Smooth muscle cell (in vitro differentiated cells): ENCODE results near the gene PRDM16. TPM values are rescaled to one million over a fixed set of nuclear protein-coding genes. Genes with fewer than 3 reads are reported as not detected.

Experiments
- DNase-seq: peaks from one replicate; lab custom pipeline; 2025; ENCODE audit not compliant: unreplicated experiment; lab: John Stamatoyannopoulos, UW
- H2AFZ ChIP-seq: fragments of 200-600 bp; sonication (generic); 2 replicates; pipeline ENCODE4 v1.6.0; 2016; ENCODE audit warnings: antibody characterized with exemption, low read depth, mild to moderate bottlenecking
- H3F3A ChIP-seq: fragments of 200-600 bp; sonication (generic); 2 replicates; pipeline ENCODE4 v1.6.0; 2017; ENCODE audit warnings: antibody characterized with exemption, low read depth
- H3K27ac ChIP-seq: fragments of 200-600 bp; sonication (generic); 2 replicates; pipeline ENCODE4 v1.5.1; 2016; ENCODE audit warnings: low read depth, mild to moderate bottlenecking
- H3K27me3 ChIP-seq: fragments of 200-600 bp; sonication (generic); 2 replicates; pipeline ENCODE4 v1.6.1; 2016; ENCODE audit warnings: low read depth, mild to moderate bottlenecking
- H3K36me3 ChIP-seq: fragments of 200-600 bp; sonication (generic); 2 replicates; pipeline ENCODE4 v1.5.1; 2016; ENCODE audit warnings: low read depth
- H3K4me1 ChIP-seq: fragments of 200-600 bp; sonication (generic); 2 replicates; pipeline ENCODE4 v1.5.1; 2016; ENCODE audit warnings: low read depth
- H3K4me2 ChIP-seq: fragments of 200-600 bp; sonication (generic); 2 replicates; pipeline ENCODE4 v1.6.0; 2016; ENCODE audit warnings: mild to moderate bottlenecking
- H3K4me3 ChIP-seq: fragments of 200-600 bp; sonication (generic); 2 replicates; pipeline ENCODE4 v1.5.1; 2016; ENCODE audit warnings: mild to moderate bottlenecking
- H3K79me2 ChIP-seq: fragments of 200-600 bp; sonication (generic); 2 replicates; pipeline ENCODE4 v1.6.0; 2016; ENCODE audit warnings: low read depth, mild to moderate bottlenecking
- H3K9ac ChIP-seq: fragments of 200-600 bp; sonication (generic); 2 replicates; pipeline ENCODE4 v1.6.0; 2016; ENCODE audit warnings: low read depth
- H3K9me3 ChIP-seq: fragments of 200-600 bp; sonication (generic); replicated peaks from 2 replicates; pipeline ENCODE4 v1.5.1; 2016; ENCODE audit warnings: low read depth
- H4K20me1 ChIP-seq: fragments of 200-600 bp; sonication (generic); 2 replicates; pipeline ENCODE4 v1.6.0; 2016; ENCODE audit warnings: low read depth
- CTCF ChIP-seq: fragments of 200-600 bp; sonication (generic); IDR thresholded peaks from 2 replicates; pipeline ENCODE4 v1.5.1; 2017; ENCODE audit warnings: borderline replicate concordance, mild to moderate bottlenecking, antibody characterized with exemption; ENCODE audit not compliant: insufficient read depth, poor library complexity, severe bottlenecking
- WGBS: methylation state at CpG from one replicate; pipeline ENCODE4 v1.1.7; 2016; ENCODE audit warnings: low lambda C conversion rate; 5-methylcytosine and 5-hydroxymethylcytosine counted together
- polyA plus RNA-seq: library from polyadenylated mRNA; unstranded; fragments of >200 nt; fragmentation: Nextera tagmentation; extraction: Ambion mirVana; gene quantifications from 2 replicates; pipeline ENCODE4 v1.2.1, GENCODE V29; 2016
- total RNA-seq: library from RNA; depleted of rRNA; stranded (reverse); fragments of >200 nt; gene quantifications from 2 replicates; pipeline ENCODE4 v1.2.3, GENCODE V29; 2014

PRDM16 gene
- total and polyA plus RNA-seq, 2 experiments from 2014 or later = 0.72 to 1.3 TPM

- no peaks in the 10 kb centered on the region for H3F3A ChIP-seq
- H3K9ac ChIP-seq = no peak overlapping the region
- DNase-seq = no peak
- no peak overlapping the region for H2AFZ ChIP-seq
- 92% methylated on average over 13 of the region's 13 CpGs for WGBS
- H3K4me2 ChIP-seq = no peak overlapping the region
- H3K9me3 ChIP-seq = no peaks in the 10 kb centered on the region
- H3K27me3 ChIP-seq = no peaks in the 10 kb centered on the region
- H4K20me1 ChIP-seq = no peaks in the 10 kb centered on the region
- no peak for TF ChIP-seq CTCF
- H3K36me3 ChIP-seq = no peaks in the 10 kb centered on the region
- peaks cover 13% of the 10 kb centered on the region for H3K4me1 ChIP-seq
- no peaks in the 10 kb centered on the region for H3K79me2 ChIP-seq
- no peak overlapping the region for H3K27ac ChIP-seq
- no peak overlapping the region for H3K4me3 ChIP-seq
Measured at GRCh38 chr1:3401585-3402257, 332.7 kb downstream of the PRDM16 start.

GRCh38 chr1:3402258-3403010, 333.4 kb downstream of the PRDM16 start:
- Histone ChIP-seq H3K4me2 (no peak overlapping the region), H3K79me2 (no peaks in the 10 kb centered on the region), H3K27me3 (no peaks in the 10 kb centered on the region), H3K4me1 (peaks cover 7% of the 10 kb centered on the region), H3K4me3 (no peak overlapping the region), H3F3A (no peaks in the 10 kb centered on the region), H3K36me3 (no peaks in the 10 kb centered on the region), H4K20me1 (no peaks in the 10 kb centered on the region), H3K27ac (no peak overlapping the region), H2AFZ (no peak overlapping the region), H3K9me3 (no peaks in the 10 kb centered on the region), H3K9ac (no peak overlapping the region)
- WGBS = 70% methylated on average over 25 of the region's 29 CpGs
- TF ChIP-seq CTCF = no peak
- no peak for DNase-seq

DNA sequence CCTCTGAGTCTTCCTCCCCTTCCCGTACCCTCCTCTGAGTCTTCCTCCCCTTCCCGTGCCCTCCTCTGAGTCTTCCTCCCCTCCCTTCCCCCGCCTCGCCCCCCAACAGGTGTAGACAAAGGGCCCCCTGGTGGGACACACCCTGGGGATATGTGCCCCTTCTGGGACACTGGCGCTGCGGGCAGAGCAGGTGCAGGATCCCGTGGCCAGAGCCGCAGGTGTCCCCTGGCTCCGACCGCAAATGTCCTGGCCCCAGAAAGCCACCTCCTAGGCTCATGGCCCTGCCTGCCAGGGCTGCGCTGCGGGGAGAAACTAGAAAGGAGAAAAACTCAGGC, 334.0 kb downstream of the PRDM16 start:
- Histone ChIP-seq H3K9ac (no peak overlapping the region), H3K79me2 (no peaks in the 10 kb centered on the region), H2AFZ (no peak overlapping the region), H3K27me3 (no peaks in the 10 kb centered on the region), H3F3A (no peaks in the 10 kb centered on the region), H4K20me1 (no peaks in the 10 kb centered on the region), H3K36me3 (no peaks in the 10 kb centered on the region), H3K27ac (no peak overlapping the region), H3K4me3 (no peak overlapping the region), H3K4me2 (no peak overlapping the region), H3K9me3 (no peaks in the 10 kb centered on the region), H3K4me1 (peaks cover 7% of the 10 kb centered on the region)
- no peak for DNase-seq
- 78% methylated on average over 8 of the region's 12 CpGs for WGBS
- TF ChIP-seq CTCF = no peak
